HL-60 (cell line): ENCODE measurements around the gene ZNRF3.

Experiments used
- DNase-seq, 2 experiments: peaks; one replicate each; pipeline ENCODE4 v3.0.0-alpha.2; 2010 to 2020; ENCODE audit warnings: low read depth in 1 of 2, low spot score in 1 of 2
- H3K27ac ChIP-seq: fragments of 250-450 bp; sonication (Bioruptor Pico); replicated peaks from 2 replicates; pipeline ENCODE4 v1.5.1; 2020; ENCODE audit warnings: mild to moderate bottlenecking, moderate library complexity
- H3K27me3 ChIP-seq: fragments of 250-450 bp; sonication (Bioruptor Pico); 2 replicates; pipeline ENCODE4 v1.5.1; 2021; ENCODE audit warnings: mild to moderate bottlenecking, moderate library complexity; ENCODE audit not compliant: insufficient read depth, poor library complexity, severe bottlenecking
- H3K4me3 ChIP-seq: replicated peaks from 2 replicates; pipeline ENCODE4 v1.5.1; 2011; ENCODE audit warnings: mild to moderate bottlenecking, control low read depth, low read length; ENCODE audit not compliant: insufficient read depth
- CTCF ChIP-seq: IDR thresholded peaks from one replicate; pipeline ENCODE4 v1.5.1; 2011; ENCODE audit warnings: low read length, control low read depth, inconsistent platforms; ENCODE audit not compliant: insufficient read depth
- GABPA ChIP-seq: IDR thresholded peaks from 2 replicates; pipeline ENCODE4 v1.6.1; 2012; ENCODE audit warnings: low read depth
- POLR2AphosphoS5 ChIP-seq: IDR thresholded peaks from 2 replicates; pipeline ENCODE4 v1.6.1; 2012; ENCODE audit warnings: low read depth
- REST ChIP-seq: IDR thresholded peaks from 2 replicates; pipeline ENCODE4 v1.6.1; 2012; ENCODE audit warnings: low read depth; ENCODE audit not compliant: insufficient replicate concordance
- SPI1 ChIP-seq: IDR thresholded peaks from 2 replicates; pipeline ENCODE4 v1.6.1; 2012; ENCODE audit warnings: low read depth, mild to moderate bottlenecking, borderline replicate concordance

Gene ZNRF3

GRCh38 chr22:29065468-29066190 is 182.3 kb downstream of the ZNRF3 start:
- Histone ChIP-seq H3K27me3 (peaks cover 13% of the 10 kb centered on the region), H3K27ac (no peak overlapping the region), H3K4me3 (no peak overlapping the region)
- no peak for TF ChIP-seq POLR2AphosphoS5
- TF ChIP-seq REST = no peak
- peak; percentile 57; the same call in 1 of the 2 replicates for TF ChIP-seq SPI1
- DNase-seq = no peak

- no peak overlapping the region for H3K27ac ChIP-seq
- H3K4me3 ChIP-seq = no peak overlapping the region
- no peak for TF ChIP-seq REST
- peaks cover 46% of the 10 kb centered on the region for H3K27me3 ChIP-seq
- no peak for DNase-seq
Measured at GRCh38 chr22:29069463-29069862, 186.1 kb downstream of the ZNRF3 start.

GRCh38 chr22:29070490-29070889 is 187.1 kb downstream of the ZNRF3 start:
- DNase-seq = no peak
- Histone ChIP-seq H3K4me3 (no peak overlapping the region), H3K27me3 (peaks cover 55% of the 10 kb centered on the region), H3K27ac (no peak overlapping the region)
- TF ChIP-seq GABPA = no peak
- no peak for TF ChIP-seq POLR2AphosphoS5
- no peak for TF ChIP-seq REST
- TF ChIP-seq SPI1 = no peak

GRCh38 chr22:29071261-29072045 is 188.1 kb downstream of the ZNRF3 start:
- Histone ChIP-seq H3K4me3 (no peak overlapping the region; the same call in 1 of the 2 replicates), H3K27me3 (peaks cover 57% of the 10 kb centered on the region), H3K27ac (no peak overlapping the region)
- TF ChIP-seq CTCF = no peak
- TF ChIP-seq POLR2AphosphoS5 = no peak
- no peak for TF ChIP-seq REST
- no peak for TF ChIP-seq GABPA
- TF ChIP-seq SPI1 = no peak
- DNase-seq = peak in 1 of 2 experiments; percentile 31
